HS-27A (cell line): ENCODE measurements around the gene CIDEB.
"Not testable (repeated sequence)": the region's sequence is repeated elsewhere in the genome, so short reads cannot be mapped to it uniquely, and the experiment has no call there.

Experiments used
- DNase-seq: peaks from one replicate; pipeline ENCODE4 v3.0.0-alpha.2; 2012; ENCODE audit warnings: low read depth, missing footprints

Gene CIDEB

DNA sequence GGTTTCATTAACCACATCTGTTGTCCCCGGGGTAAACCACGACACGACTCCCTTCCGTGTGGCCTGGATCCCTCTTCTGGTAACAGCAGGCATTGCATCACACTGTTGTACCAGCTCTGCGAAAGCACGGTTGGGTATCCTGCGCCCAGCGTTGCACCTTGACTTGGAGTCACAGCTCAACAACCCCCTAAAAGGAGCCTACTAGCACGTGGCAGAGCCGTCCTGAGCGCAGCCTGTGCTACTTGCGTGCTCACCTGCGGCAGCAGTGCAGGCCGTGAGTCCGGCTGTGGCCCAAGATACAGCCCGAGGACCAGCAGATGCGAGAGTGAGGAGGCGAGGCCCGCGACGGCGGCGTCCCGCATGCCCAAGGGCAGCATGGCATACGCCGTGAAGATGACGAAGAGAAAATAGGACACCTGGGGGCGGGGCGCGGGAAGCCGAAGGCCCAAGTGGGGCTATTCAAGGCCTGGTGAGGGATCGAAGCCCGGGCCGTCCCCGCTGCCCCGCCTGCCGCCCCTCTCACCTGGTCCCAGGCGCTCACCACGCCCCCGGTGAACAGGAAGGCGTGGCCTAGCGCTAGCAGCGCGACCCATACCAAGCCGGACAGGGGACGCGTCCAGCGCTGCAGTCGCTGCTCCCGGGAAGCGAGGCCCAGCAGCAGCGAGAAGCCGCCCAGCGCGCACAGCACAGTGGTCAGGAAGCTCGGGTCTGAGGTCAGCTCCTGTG is 24.7 kb upstream of the CIDEB start:
- no peak for DNase-seq

DNA sequence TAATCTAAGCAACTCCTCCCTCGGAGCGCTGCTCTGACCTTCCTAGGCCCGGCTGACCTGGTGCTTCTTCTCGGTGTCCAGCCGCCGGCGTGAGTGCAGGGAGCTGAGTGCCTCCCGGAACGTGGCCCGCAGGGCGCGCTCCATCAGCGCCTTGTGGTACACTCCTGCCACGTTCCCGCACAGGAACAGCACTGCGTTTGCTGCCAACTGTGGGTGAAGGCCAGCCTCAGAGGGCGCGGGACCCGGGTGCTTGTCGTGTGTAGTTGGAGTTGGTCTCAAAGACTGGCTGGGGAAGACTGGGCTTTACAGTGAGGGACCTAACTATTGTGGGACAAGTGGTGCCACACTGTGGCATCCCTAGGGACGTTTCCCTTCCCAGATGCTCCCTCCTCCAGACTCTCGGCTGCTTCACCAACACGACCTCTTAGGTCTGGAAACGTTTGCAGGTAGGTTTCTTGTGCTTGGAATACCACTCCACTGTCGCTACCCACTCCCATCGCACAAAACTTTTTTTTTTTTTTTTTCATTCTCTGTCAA is 24.0 kb upstream of the CIDEB start:
- DNase-seq: no peak

GRCh38 chr14:24330973-24331674 is 23.3 kb upstream of the CIDEB start:
- no peak for DNase-seq

DNA sequence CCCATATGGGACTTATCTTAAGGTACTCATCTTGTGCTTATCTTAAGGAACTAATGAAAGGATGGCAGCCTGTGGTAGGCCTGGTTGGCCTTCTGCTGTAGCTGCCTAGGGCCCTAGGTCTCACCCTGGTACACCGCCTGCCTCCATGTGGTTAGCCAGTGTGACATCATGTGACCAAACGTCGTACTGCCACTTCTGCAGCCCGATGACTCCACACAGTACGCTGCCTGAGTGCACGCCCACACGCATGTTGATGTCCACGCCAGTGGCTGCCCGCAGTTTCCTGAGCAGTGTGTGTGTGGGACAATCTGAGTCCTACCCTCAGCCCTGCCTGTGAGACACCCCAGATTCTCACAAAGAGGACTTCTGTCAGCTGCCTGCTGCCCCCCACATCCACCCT is 22.0 kb upstream of the CIDEB start:
- DNase-seq: no peak

DNA sequence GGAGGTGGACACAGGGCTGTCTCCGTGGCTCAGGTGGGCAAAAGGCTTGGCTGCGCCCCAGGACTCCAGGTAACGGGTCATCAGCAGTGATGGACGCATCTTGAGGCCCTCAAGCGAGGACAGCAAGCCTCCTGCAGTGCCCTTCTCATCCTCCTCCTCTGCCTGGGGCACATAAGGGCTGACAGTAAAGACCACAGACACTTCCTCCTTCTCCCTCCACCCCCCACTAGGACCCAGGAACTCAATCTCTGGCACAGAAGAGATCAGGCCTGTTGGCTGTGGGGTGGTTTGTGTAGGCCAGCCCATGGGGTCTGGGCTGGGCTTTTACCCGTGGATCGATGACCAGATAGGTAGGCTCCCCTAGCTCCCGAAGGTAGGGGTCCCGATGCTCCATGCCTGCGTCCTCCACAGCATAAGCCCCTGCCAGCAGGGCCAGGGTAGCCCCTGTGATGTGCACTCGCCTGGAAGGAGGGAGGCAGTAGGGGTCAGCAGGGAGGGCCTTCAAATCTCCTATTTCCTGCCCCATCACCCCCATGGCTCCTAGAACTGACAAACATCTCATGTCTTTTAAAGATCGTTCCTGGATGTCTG is 21.4 kb upstream of the CIDEB start:
- no peak for DNase-seq

GRCh38 chr14:24327914-24328313 is 20.1 kb upstream of the CIDEB start:
- not testable (repeated sequence) for DNase-seq

- no peak for DNase-seq
These were observed 19.5 kb upstream of the CIDEB start for GRCh38 chr14:24327303-24327702.

DNA sequence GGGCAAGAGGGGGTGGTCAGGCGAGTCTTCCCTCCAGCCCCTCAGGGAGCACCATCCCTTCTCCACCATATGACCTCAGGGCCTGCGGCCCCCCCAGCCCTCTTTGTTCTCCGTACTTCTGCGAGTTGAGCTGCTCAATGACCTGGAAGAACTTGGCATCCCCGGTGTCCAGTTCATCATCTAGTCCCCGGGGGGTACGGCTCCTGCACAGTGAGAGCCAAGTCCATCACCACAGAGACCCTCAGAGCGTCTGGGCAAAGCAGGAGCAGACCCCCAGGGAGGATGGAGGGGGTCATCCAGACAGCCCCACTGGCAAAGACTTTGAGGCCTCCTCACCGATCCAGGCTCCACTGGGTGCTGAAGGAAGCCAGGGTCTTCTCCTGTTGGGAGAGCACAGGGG is 18.2 kb upstream of the CIDEB start:
- no peak for DNase-seq

DNA sequence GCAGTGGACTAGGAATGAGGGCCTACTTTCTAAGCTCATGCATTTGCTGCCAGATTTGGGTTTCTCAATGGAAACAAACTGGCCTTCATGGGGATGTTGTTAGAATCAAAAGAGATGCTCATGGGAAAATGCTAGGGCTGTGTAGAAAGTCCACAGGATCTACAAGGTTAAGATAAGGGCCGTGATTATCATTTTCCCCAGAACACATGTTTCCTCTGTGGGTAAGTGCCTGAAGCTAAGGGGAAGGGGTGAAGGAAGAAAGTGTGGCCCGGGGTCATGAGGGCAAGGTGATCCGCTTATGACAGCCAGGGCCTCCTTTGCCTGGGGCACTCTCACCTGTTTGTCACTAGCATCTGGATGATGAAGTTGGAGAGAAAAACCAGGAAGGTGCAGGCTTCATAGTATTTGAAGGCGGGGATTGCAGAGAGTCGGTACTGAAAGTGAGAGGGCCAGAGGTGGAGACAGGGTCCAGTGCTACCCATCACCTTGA is 17.3 kb upstream of the CIDEB start:
- DNase-seq: no peak

- no peak for DNase-seq
These were observed 16.2 kb upstream of the CIDEB start for GRCh38 chr14:24324024-24324423.

- DNase-seq: no peak
These were observed 15.6 kb upstream of the CIDEB start for GRCh38 chr14:24323341-24323740.

DNA sequence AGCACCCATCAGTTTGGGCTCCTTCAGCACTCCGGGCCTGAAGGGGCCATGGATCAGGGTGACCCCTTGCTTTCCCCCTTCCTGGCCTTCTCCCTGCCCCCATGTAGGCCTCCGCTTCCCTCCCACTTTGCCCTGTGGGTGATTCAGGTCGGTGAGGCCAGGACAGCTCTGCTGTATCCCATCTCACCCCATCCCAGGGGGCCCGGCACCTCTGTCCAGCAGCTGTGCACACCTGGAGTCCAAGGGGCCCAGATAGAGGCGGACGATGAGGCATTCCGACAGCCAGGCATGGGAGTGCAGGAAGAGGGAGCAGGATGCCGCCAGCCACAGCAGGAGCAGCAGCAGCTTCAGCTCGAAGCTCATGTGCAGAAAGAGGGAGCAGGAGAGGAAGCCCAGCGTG is 14.9 kb upstream of the CIDEB start:
- no peak for DNase-seq

GRCh38 chr14:24321212-24321975 is 13.6 kb upstream of the CIDEB start:
- no peak for DNase-seq

DNA sequence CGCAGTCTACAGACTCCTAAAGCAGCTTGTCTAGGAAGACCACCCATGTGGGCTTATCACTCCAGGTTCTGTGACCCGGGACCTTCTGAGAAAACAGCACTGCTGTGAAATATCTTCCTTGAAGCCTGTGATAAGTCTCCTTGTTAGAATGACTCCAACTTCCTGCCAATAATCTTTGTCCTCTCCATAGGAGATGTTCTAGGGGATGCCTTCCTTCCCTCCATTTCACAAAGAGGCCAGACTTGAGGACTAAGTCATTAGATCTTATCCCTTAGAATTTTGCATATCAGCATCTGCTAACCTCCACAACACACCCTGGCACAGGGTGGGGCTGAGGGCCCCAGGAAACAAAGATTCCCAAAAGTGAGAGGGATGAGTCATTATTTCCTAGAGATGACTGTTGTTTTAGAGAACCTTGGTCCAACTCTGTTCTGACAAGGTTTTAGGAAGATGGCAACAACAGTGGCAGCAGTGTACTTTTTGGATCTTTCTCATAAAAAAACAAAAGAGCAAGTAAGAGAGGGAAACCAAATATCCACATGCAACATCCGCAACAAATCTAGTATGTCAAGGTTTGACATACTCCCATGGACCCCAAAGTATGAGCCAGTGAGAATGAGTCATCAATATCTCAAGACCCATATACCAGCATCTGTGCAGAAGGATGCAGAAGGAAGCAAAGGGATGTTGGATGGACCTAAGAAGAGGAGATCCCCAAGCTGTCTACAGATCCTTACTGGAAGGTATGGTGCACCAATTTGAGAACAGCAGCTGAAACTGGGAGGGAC is 9.6 kb upstream of the CIDEB start:
- no peak for DNase-seq

GRCh38 chr14:24316597-24316950 is 8.8 kb upstream of the CIDEB start:
- no peak for DNase-seq

DNA sequence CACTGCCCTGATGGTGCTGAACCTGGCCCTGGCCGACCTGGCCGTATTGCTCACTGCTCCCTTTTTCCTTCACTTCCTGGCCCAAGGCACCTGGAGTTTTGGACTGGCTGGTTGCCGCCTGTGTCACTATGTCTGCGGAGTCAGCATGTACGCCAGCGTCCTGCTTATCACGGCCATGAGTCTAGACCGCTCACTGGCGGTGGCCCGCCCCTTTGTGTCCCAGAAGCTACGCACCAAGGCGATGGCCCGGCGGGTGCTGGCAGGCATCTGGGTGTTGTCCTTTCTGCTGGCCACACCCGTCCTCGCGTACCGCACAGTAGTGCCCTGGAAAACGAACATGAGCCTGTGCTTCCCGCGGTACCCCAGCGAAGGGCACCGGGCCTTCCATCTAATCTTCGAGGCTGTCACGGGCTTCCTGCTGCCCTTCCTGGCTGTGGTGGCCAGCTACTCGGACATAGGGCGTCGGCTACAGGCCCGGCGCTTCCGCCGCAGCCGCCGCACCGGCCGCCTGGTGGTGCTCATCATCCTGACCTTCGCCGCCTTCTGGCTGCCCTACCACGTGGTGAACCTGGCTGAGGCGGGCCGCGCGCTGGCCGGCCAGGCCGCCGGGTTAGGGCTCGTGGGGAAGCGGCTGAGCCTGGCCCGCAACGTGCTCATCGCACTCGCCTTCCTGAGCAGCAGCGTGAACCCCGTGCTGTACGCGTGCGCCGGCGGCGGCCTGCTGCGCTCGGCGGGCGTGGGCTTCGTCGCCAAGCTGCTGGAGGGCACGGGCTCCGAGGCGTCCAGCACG is 8.2 kb upstream of the CIDEB start:
- DNase-seq: no peak

- DNase-seq: no peak
These were observed 7.5 kb upstream of the CIDEB start for GRCh38 chr14:24315243-24315806.

GRCh38 chr14:24314377-24315193 is 6.8 kb upstream of the CIDEB start:
- DNase-seq: no peak

GRCh38 chr14:24313913-24314312 is 6.1 kb upstream of the CIDEB start:
- DNase-seq: no peak
